ENCODE measurements around the gene ZNF518B. TPM values are rescaled to one million over a fixed set of nuclear protein-coding genes. Genes with fewer than 3 reads are reported as not detected.

The ZNF518B gene
- total RNA-seq, 1 donor from 2014 or later = 58.4 TPM

DNA sequence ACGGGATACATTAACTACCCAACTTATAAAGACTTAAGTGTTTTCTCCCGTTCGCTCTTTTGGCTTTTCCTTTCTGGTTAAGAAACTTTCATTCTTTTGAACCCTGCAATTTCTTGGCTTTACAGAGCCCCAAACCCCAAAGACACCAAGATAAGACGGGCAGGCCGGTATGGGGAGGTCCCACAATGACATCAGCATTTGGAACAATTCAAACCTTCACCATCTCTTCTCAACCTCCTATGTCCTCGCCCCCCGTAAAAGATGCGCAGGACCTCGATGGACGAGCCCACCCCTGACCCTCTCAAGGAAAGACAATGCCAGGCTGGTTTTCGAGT is 999 bp downstream of the ZNF518B start:
- TF ChIP-seq CTCF (IDR thresholded peaks at IDR 0.05; ENCODE audit: unreplicated experiment) = no peak
- Mint-ChIP-seq H3K9me3 (peaks cover 23% of the 10 kb centered on the region), H3K27ac (peak overlapping the region; percentile 90), H3K36me3 (peaks cover 38% of the 10 kb centered on the region), H3K27me3 (ENCODE audit: low read depth) (peaks cover 21% of the 10 kb centered on the region), H3K4me3 (peak overlapping the region; percentile 88), H3K4me1 (peaks cover 14% of the 10 kb centered on the region)
- no peak for DNase-seq (ENCODE audit: low spot score in 2 of 2, unreplicated experiment in 2 of 2)

- Mint-ChIP-seq H3K27me3 (ENCODE audit: low read depth) (peaks cover 16% of the 10 kb centered on the region), H3K36me3 (peaks cover 48% of the 10 kb centered on the region), H3K9me3 (peaks cover 31% of the 10 kb centered on the region)
These were observed 2.1 kb downstream of the ZNF518B start for GRCh38 chr4:10455133-10455532.

GRCh38 chr4:10454726-10455125 is 2.5 kb downstream of the ZNF518B start:
- Mint-ChIP-seq H3K4me1 (peaks cover 14% of the 10 kb centered on the region), H3K9me3 (peaks cover 34% of the 10 kb centered on the region), H3K36me3 (peaks cover 53% of the 10 kb centered on the region), H3K27me3 (ENCODE audit: low read depth) (peaks cover 15% of the 10 kb centered on the region), H3K4me3 (no peak overlapping the region), H3K27ac (no peak overlapping the region)
- DNase-seq (ENCODE audit: low spot score in 2 of 2, unreplicated experiment in 2 of 2) = no peak
- no peak for TF ChIP-seq CTCF (IDR thresholded peaks at IDR 0.05; ENCODE audit: unreplicated experiment)

More at GRCh38 chr4:10455133-10455532, 2.1 kb downstream of the ZNF518B start:
- Mint-ChIP-seq H3K4me3 (peak overlapping the region; percentile 22), H3K27ac (no peak overlapping the region), H3K4me1 (peaks cover 14% of the 10 kb centered on the region)
- no peak for DNase-seq (ENCODE audit: low spot score in 2 of 2, unreplicated experiment in 2 of 2)
- TF ChIP-seq CTCF (IDR thresholded peaks at IDR 0.05; ENCODE audit: unreplicated experiment) = no peak

DNA sequence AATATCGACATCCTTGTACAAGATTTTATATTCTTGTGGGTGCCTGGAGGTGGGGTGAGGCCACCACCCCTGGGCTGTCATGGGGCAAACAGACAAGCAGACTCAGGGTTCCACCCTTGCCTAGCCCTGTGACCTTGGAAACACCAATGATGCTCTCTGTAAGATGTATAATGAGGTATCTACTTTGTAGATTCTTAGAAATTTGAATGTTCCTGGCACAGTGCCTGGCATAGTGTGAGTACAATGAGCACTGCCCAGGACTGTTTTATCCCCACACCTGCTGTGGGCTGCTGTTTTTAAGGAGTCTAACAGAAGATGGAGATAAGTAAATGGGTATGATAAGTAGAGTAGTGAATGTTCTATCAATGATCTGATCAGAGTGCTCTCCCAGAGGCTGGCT is 3.1 kb downstream of the ZNF518B start:
- H3K36me3 Mint-ChIP-seq = peaks cover 58% of the 10 kb centered on the region
- no peak overlapping the region for H3K4me3 Mint-ChIP-seq
- H3K27me3 Mint-ChIP-seq (ENCODE audit: low read depth) = peaks cover 8% of the 10 kb centered on the region
- TF ChIP-seq CTCF (IDR thresholded peaks at IDR 0.05; ENCODE audit: unreplicated experiment) = no peak
- DNase-seq (ENCODE audit: low spot score in 2 of 2, unreplicated experiment in 2 of 2) = no peak
- peaks cover 34% of the 10 kb centered on the region for H3K9me3 Mint-ChIP-seq
- H3K4me1 Mint-ChIP-seq = peaks cover 14% of the 10 kb centered on the region
- H3K27ac Mint-ChIP-seq = no peak overlapping the region

DNA sequence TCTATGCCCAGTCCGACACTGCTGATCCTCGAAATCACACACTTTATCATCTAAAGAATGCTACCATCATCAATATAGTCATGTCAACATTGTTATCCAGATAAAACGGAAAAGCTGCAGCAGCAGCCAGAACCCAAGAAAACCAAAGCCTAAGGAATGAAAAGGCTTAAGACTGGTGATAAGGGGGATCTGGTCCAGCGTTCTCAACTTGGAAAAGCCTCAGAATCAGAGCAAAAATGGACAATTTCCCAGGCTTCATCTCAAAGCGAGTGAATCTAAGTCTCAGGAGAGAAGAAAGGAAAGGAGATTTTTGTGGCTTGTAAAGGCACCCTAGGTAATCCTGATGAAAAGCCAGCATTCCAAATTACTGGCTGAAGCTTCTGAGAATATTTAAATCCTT is 8.2 kb downstream of the ZNF518B start:
- H3K36me3 Mint-ChIP-seq = peaks cover 94% of the 10 kb centered on the region
- H3K4me3 Mint-ChIP-seq = no peak overlapping the region
- no peak for DNase-seq (ENCODE audit: low spot score in 2 of 2, unreplicated experiment in 2 of 2)
- no peak overlapping the region for H3K27ac Mint-ChIP-seq
- H3K27me3 Mint-ChIP-seq (ENCODE audit: low read depth) = no peaks in the 10 kb centered on the region
- H3K4me1 Mint-ChIP-seq = no peaks in the 10 kb centered on the region
- no peak for TF ChIP-seq CTCF (IDR thresholded peaks at IDR 0.05; ENCODE audit: unreplicated experiment)
- H3K9me3 Mint-ChIP-seq = peaks cover 80% of the 10 kb centered on the region

DNA sequence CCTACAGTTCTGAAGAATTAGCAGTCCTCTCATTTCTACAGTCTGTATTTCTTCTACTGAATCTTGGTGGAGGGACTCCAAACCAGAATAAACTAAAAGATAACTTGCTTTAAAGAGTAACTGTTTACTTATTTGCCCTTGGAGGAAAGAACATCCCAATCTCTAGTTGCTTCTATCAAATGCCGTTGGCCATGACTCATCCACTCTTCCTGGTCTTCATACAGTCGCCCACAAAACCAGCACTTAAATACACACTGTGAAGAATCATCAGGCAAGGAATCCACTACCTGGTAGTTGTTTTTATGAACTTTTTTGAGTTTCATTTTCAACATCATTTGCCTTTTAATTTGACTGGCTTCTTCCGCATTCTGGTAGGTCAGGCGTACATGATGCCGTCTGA is 14.2 kb downstream of the ZNF518B start:
- Mint-ChIP-seq H3K4me3 (no peak overlapping the region), H3K36me3 (peaks cover 66% of the 10 kb centered on the region), H3K27me3 (ENCODE audit: low read depth) (no peaks in the 10 kb centered on the region), H3K27ac (no peak overlapping the region), H3K9me3 (peaks cover 63% of the 10 kb centered on the region), H3K4me1 (peaks cover 2% of the 10 kb centered on the region)
- DNase-seq (ENCODE audit: low spot score in 2 of 2, unreplicated experiment in 2 of 2) = no peak
- TF ChIP-seq CTCF (IDR thresholded peaks at IDR 0.05; ENCODE audit: unreplicated experiment) = no peak

Data from mesothelial cell of epicardium (in vitro differentiated cells).